Stimulated activated CD8-positive, alpha-beta memory T cell treated with anti-CD3 and anti-CD28 coated beads, Interleukin-2, amount 100 ng/mL, for 48 hours (primary cell): Measurements from ENCODE around the gene LYZ.
A peak's percentile ranks its signal among the peaks of the same experiment; 100 is the strongest.

ENCODE experiments used
- DNase-seq, 2 donors: peaks; one replicate each; pipeline ENCODE4 v3.0.0-alpha.2; 2020; ENCODE audit warnings: low read depth in 2 of 2

Gene LYZ

GRCh38 chr12:69338936-69339335 is 9.2 kb upstream of the LYZ start:
- DNase-seq: no peak

GRCh38 chr12:69339999-69340398 is 8.2 kb upstream of the LYZ start:
- no peak for DNase-seq

- DNase-seq: no peak
These were observed 6.9 kb upstream of the LYZ start for GRCh38 chr12:69341328-69341727.

GRCh38 chr12:69342421-69342820 is 5.8 kb upstream of the LYZ start:
- DNase-seq: no peak

- DNase-seq: no peak
These were observed 4.8 kb upstream of the LYZ start for GRCh38 chr12:69343357-69343756.

- DNase-seq: no peak
These were observed 4.1 kb upstream of the LYZ start for GRCh38 chr12:69343885-69344612.

- no peak for DNase-seq
These were observed 3.1 kb upstream of the LYZ start for GRCh38 chr12:69345077-69345476.

GRCh38 chr12:69345742-69346141 is 2.4 kb upstream of the LYZ start:
- DNase-seq: no peak

- DNase-seq: no peak
These were observed 1.9 kb downstream of the LYZ start for GRCh38 chr12:69350002-69350626.

- DNase-seq: no peak
These were observed 2.6 kb downstream of the LYZ start for GRCh38 chr12:69350777-69351176.

- DNase-seq: no peak
These were observed 3.5 kb downstream of the LYZ start for GRCh38 chr12:69351462-69352236.

- DNase-seq: no peak
These were observed 4.7 kb downstream of the LYZ start for GRCh38 chr12:69352904-69353303.

- DNase-seq: no peak
These were observed 6.0 kb downstream of the LYZ start for GRCh38 chr12:69354172-69354555.

- no peak for DNase-seq
These were observed 6.5 kb downstream of the LYZ start for GRCh38 chr12:69354556-69355187.

- DNase-seq: no peak
These were observed 7.3 kb downstream of the LYZ start for GRCh38 chr12:69355363-69356028.

GRCh38 chr12:69359531-69360347 is 11.6 kb downstream of the LYZ start, which contains the start of gene YEATS4:
YEATS4 (plus strand) TSS chr12:69359743; CDS start chr12:69359973, 230 bp downstream.
- peak; percentile 78 to 79 for DNase-seq

- no peak for DNase-seq
These were observed 12.1 kb downstream of the LYZ start for GRCh38 chr12:69360348-69360672.

GRCh38 chr12:69366796-69367195 is 18.6 kb downstream of the LYZ start:
- DNase-seq: no peak

- no peak for DNase-seq
These were observed 20.0 kb downstream of the LYZ start for GRCh38 chr12:69368171-69368570.

GRCh38 chr12:69383074-69383473 is 34.9 kb downstream of the LYZ start:
- no peak for DNase-seq

- DNase-seq: no peak
These were observed 36.9 kb downstream of the LYZ start for GRCh38 chr12:69385038-69385437.
